ENCODE measurements around the gene OR51I2. TPM values are rescaled to one million over a fixed set of nuclear protein-coding genes. Genes with fewer than 3 reads are reported as not detected.

The OR51I2 gene
- total RNA-seq, 4 donors from 2014 or later, result not detected

GRCh38 chr11:5473921-5474320 is 24.8 kb downstream of the OR51I2 start:
- no peaks in the 10 kb centered on the region for H3K4me1 ChIP-seq
- no peak for TF ChIP-seq POLR2A (IDR thresholded peaks at IDR 0.05)
- no peak for TF ChIP-seq CTCF (IDR thresholded peaks at IDR 0.05)

GRCh38 chr11:5476186-5476819 is 27.2 kb downstream of the OR51I2 start:
- H3K4me1 ChIP-seq, result no peaks in the 10 kb centered on the region
- no peaks in the 10 kb centered on the region for H3K36me3 ChIP-seq
- peak in 2 of 3 donors; percentile 17 to 61 for DNase-seq
- TF ChIP-seq POLR2A (IDR thresholded peaks at IDR 0.05), result no peak
- peak; percentile 23 to 75 (median 66) for TF ChIP-seq CTCF (IDR thresholded peaks at IDR 0.05)
- no peak overlapping the region for H3K4me3 ChIP-seq
- no peak overlapping the region for H3K27ac ChIP-seq
- H3K27me3 ChIP-seq, result no peaks in the 10 kb centered on the region
- H3K9me3 ChIP-seq, result no peaks in the 10 kb centered on the region

More at GRCh38 chr11:5473921-5474320, 24.8 kb downstream of the OR51I2 start:
- Histone ChIP-seq H3K9me3 (no peaks in the 10 kb centered on the region), H3K36me3 (no peaks in the 10 kb centered on the region), H3K4me3 (no peak overlapping the region), H3K27me3 (no peaks in the 10 kb centered on the region), H3K27ac (no peak overlapping the region)
- no peak for DNase-seq

- H3K9me3 ChIP-seq, result no peaks in the 10 kb centered on the region
- TF ChIP-seq POLR2A (IDR thresholded peaks at IDR 0.05), result no peak
- TF ChIP-seq CTCF (IDR thresholded peaks at IDR 0.05), result no peak
- no peaks in the 10 kb centered on the region for H3K27me3 ChIP-seq
- no peaks in the 10 kb centered on the region for H3K4me1 ChIP-seq
- DNase-seq, result no peak
- no peak overlapping the region for H3K27ac ChIP-seq
- no peak overlapping the region for H3K4me3 ChIP-seq
- H3K36me3 ChIP-seq, result no peaks in the 10 kb centered on the region
These were observed 36.9 kb downstream of the OR51I2 start for GRCh38 chr11:5486003-5486402.

GRCh38 chr11:5486421-5486820 is 37.3 kb downstream of the OR51I2 start:
- Histone ChIP-seq H3K4me1 (no peaks in the 10 kb centered on the region), H3K9me3 (no peaks in the 10 kb centered on the region), H3K4me3 (no peak overlapping the region), H3K27ac (no peak overlapping the region), H3K36me3 (no peaks in the 10 kb centered on the region), H3K27me3 (no peaks in the 10 kb centered on the region)
- TF ChIP-seq CTCF (IDR thresholded peaks at IDR 0.05) (no peak), POLR2A (IDR thresholded peaks at IDR 0.05) (no peak)
- DNase-seq, result no peak

- no peaks in the 10 kb centered on the region for H3K9me3 ChIP-seq
- TF ChIP-seq CTCF (IDR thresholded peaks at IDR 0.05) (no peak), POLR2A (IDR thresholded peaks at IDR 0.05) (no peak)
These were observed 39.3 kb downstream of the OR51I2 start, which contains the start of gene OR52D1 for GRCh38 chr11:5488385-5488784. TSS of gene OR52D1 (plus strand) at chr11:5488685. CDS start at chr11:5488707, 22 bp downstream.

More at GRCh38 chr11:5488385-5488784, 39.3 kb downstream of the OR51I2 start, which contains the start of gene OR52D1:
- H3K36me3 ChIP-seq, result no peaks in the 10 kb centered on the region
- H3K27me3 ChIP-seq, result no peaks in the 10 kb centered on the region
- no peak within 1 kb of the TSS for H3K4me3 ChIP-seq
- no peak within 1 kb of the TSS for H3K27ac ChIP-seq
- H3K4me1 ChIP-seq, result no peaks in the 10 kb centered on the region
- DNase-seq, result no peak
